GM10248 (cell line): ENCODE results near the gene CCT7.

ENCODE experiments used
- CTCF ChIA-PET: fragments of 300-600 bp; sonication (Branson Sonifier 250); formaldehyde crosslinking; extraction: SDS; loops from one replicate; lab custom pipeline; 2021; ENCODE audit warnings: antibody characterized with exemption; lab: Yijun Ruan, JAX
- POLR2A ChIA-PET: fragments of 350-650 bp; sonication (Branson Sonifier 250); formaldehyde crosslinking; extraction: SDS; loops from one replicate; lab custom pipeline; 2020; ENCODE audit warnings: antibody characterized with exemption; lab: Yijun Ruan, JAX
- DNase-seq: peaks from one replicate; pipeline ENCODE4 v3.0.0; 2012; ENCODE audit errors: extremely low spot score
- CTCF ChIP-seq: IDR thresholded peaks from 2 replicates; pipeline ENCODE4 v1.5.1; 2012; ENCODE audit warnings: mild to moderate bottlenecking, low read depth; ENCODE audit errors: extremely low read depth, missing control alignments, control extremely low read depth

Gene CCT7

GRCh38 chr2:73233154-73233931, 765 bp upstream of the CCT7 start, which contains the start of gene PRADC1:
PRADC1 (minus strand) TSS chr2:73233239; CDS start chr2:73233160, 79 bp downstream.
- peak; percentile 98 for DNase-seq
- POLR2A ChIA-PET: interaction anchor here (0.5 to 3.5 kb wide), 11 partner anchors 9 to 895 kb away, joined by 3 to 18 read pairs (median 4); partner anchors contain the start of genes ALMS1 and SFXN5
- no peak for TF ChIP-seq CTCF
- CTCF ChIA-PET: interaction anchor here (1.1 to 9.5 kb wide), 11 partner anchors 11 to 57 kb away, joined by 3 to 70 read pairs (median 5); partner anchors contain the start of gene SMYD5

- ChIA-PET CTCF (interaction anchor here (0.7 to 9.5 kb wide), 7 partner anchors 9 to 55 kb away, joined by 3 to 70 read pairs (median 3); partner anchors contain the start of gene SMYD5), POLR2A (interaction anchor here (1.4 to 3.5 kb wide), 2 partner anchors 11 to 502 kb away, joined by 4 to 18 read pairs; partner anchors contain the start of gene TPRKB)
- no peak for TF ChIP-seq CTCF
- DNase-seq: no peak
These were observed 1.4 kb downstream of the CCT7 start for GRCh38 chr2:73235315-73236028.

- TF ChIP-seq CTCF: no peak
- CTCF ChIA-PET: interaction anchor here (0.9 to 2.4 kb wide), 5 partner anchors 8 to 60 kb away, joined by 3 to 7 read pairs (median 3); no protein-coding TSS in a partner anchor
- no peak for DNase-seq
- POLR2A ChIA-PET: no interaction called here
These were observed 3.1 kb downstream of the CCT7 start for GRCh38 chr2:73237168-73237567.

- POLR2A ChIA-PET: no interaction called here
- DNase-seq: no peak
- no peak for TF ChIP-seq CTCF
- CTCF ChIA-PET: interaction anchor here (1.1 to 3.2 kb wide), 6 partner anchors 12 to 52 kb away, joined by 3 to 11 read pairs (median 6); no protein-coding TSS in a partner anchor
These were observed 4.0 kb downstream of the CCT7 start for GRCh38 chr2:73238149-73238548.

- ChIA-PET POLR2A (no interaction called here), CTCF (interaction anchor here (1.1 to 3.2 kb wide), 7 partner anchors 9 to 62 kb away, joined by 3 to 11 read pairs (median 4); no protein-coding TSS in a partner anchor)
- no peak for DNase-seq
- TF ChIP-seq CTCF: no peak
These were observed 4.9 kb downstream of the CCT7 start for GRCh38 chr2:73238976-73239375.

GRCh38 chr2:73239776-73240175, 5.7 kb downstream of the CCT7 start:
- TF ChIP-seq CTCF: no peak
- no peak for DNase-seq
- ChIA-PET CTCF (interaction anchor here (1.2 to 3.2 kb wide), 4 partner anchors 10 to 63 kb away, joined by 3 to 11 read pairs (median 6); no protein-coding TSS in a partner anchor), POLR2A (no interaction called here)
